Esophagus squamous epithelium (tissue), 5 donors: ENCODE measurements around the gene NPAT. TPM values are rescaled to one million over a fixed set of nuclear protein-coding genes. Genes with fewer than 3 reads are reported as not detected.

Experiments used
- DNase-seq: peaks from one replicate; lab custom pipeline; 2025; lab: John Stamatoyannopoulos, UW
- H3K27ac ChIP-seq, 4 donors: fragments of 200-600 bp; sonication (generic); one replicate each; pipeline ENCODE4 v1.5.1; 2016 to 2019; ENCODE audit warnings: mild to moderate bottlenecking in 1 of 4
- H3K27me3 ChIP-seq, 4 donors: fragments of 200-600 bp; sonication (generic); 1 replicate in 3 of 4; 2 replicates in 1 of 4; pipeline versions ENCODE4 v1.5.1 to v1.6.0; 2017 to 2021; ENCODE audit warnings: antibody characterized with exemption in 1 of 4
- H3K36me3 ChIP-seq, 3 donors: fragments of 200-600 bp; sonication (generic); one replicate each; pipeline ENCODE4 v1.5.1; 2016 to 2019
- H3K4me1 ChIP-seq, 3 donors: fragments of 200-600 bp; sonication (generic); one replicate each; pipeline ENCODE4 v1.5.1; 2017 to 2019
- H3K4me3 ChIP-seq, 4 donors: fragments of 200-600 bp; sonication (generic); 1 replicate in 3 of 4; 2 replicates in 1 of 4; pipeline ENCODE4 v1.5.1; 2016 to 2019; ENCODE audit warnings: mild to moderate bottlenecking in 2 of 4, moderate library complexity in 1 of 4
- H3K9me3 ChIP-seq, 3 donors: fragments of 200-600 bp; sonication (generic); one replicate each; pipeline ENCODE4 v1.5.1; 2016 to 2019
- POLR2A ChIP-seq, 4 donors: fragments of 450-650 bp; IDR thresholded peaks; one replicate each; pipeline ENCODE4 v1.6.1; 2017; ENCODE audit warnings: antibody characterized with exemption in 4 of 4, mild to moderate bottlenecking in 4 of 4, moderate library complexity in 3 of 4
- WGBS, 2 donors: methylation state at CpG; one replicate each; pipeline ENCODE4 v1.1.5; 2018; 5-methylcytosine and 5-hydroxymethylcytosine counted together
- intact Hi-C: fragments of 100-400 bp; cut with DNase I; formaldehyde crosslinking; loops from one replicate; pipeline ENCODE4 v1.15.0; 2022
- total RNA-seq, 4 donors: library from RNA; depleted of rRNA; stranded (reverse); fragments of >200 nt; gene quantifications; one replicate each; pipeline ENCODE4 v1.1.0, GENCODE V29; 2016
- TF ChIP-seq, protein P1 (sequence below), 6 experiments: fragments of 450-650 bp in 4 of 6; fragments of 200-600 bp in 2 of 6; sonication (generic) in 2 of 6; IDR thresholded peaks; one replicate each; pipeline ENCODE4 v1.5.1; 2016 to 2019; ENCODE audit warnings: antibody characterized with exemption in 6 of 6, mild to moderate bottlenecking in 4 of 6, moderate library complexity in 4 of 6
- donor health status: DM: yes; HTN: yes; CAD: no.

NPAT gene
- total RNA-seq, 4 donors from 2014 or later = 8.2 to 15.6 (median 11.7) TPM

DNA sequence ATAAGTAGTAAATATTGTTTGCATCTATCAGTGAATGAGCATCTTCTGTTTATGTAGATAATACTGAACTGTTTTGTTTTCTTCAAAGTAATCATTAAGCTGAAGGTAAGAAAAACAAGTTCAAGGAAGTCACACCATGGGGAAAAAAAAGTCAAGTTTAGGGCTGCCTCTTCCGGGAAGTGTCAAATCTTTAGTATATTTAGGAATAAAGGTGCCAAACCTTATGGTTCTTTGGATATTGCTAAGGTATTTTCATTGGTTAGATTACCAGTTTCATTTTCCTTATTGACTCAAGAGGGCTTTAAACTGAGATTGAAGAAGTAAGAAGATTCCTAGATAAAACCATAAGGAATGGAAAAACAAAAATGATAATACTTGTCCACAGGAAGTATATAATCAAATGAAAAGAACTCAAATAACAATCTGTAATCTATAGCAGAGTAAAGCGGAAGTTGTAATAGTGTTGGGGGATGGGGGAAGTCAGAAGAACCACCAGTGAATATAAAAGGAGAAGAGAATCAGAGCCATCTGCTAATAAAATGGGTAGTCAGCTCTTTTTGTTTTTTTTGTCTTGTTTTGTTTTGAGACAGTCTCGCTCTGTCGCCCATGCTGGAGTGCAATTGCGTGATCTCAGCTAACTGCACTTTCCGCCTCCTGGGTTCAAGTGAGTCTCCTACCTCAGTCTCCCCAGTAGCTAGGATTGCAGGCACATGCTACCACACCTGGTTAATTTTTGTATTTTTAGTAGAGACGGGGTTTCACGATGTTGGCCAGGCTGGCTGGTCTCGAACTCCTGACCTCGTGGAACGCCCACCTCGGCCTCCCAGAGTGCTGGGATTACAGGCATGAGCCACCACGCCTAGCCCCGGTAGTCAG lies 2.7 kb upstream of the NPAT start:
- peak overlapping the region in 3 of 4 donors; percentile 1 to 94 (median 61) for H3K4me3 ChIP-seq
- peaks cover 6 to 59% (median 16%) of the 10 kb centered on the region in 3 donors for H3K4me1 ChIP-seq
- intact Hi-C loops = loop anchor here (10.0 kb wide), 1 partner anchor 420 kb away; no protein-coding TSS in a partner anchor
- 76 to 82% methylated on average over 13 to 14 of the region's 14 CpGs for WGBS, 2 donors
- TF ChIP-seq POLR2A (IDR thresholded peaks at IDR 0.05) = no peak
- H3K9me3 ChIP-seq = no peaks in the 10 kb centered on the region
- no peak for DNase-seq
- peaks cover 0 to 31% (median under 1%) of the 10 kb centered on the region in 3 donors for H3K36me3 ChIP-seq
- peak overlapping the region in 3 of 4 donors; percentile 50 to 98 (median 96) for H3K27ac ChIP-seq
- H3K27me3 ChIP-seq = no peaks in the 10 kb centered on the region

DNA sequence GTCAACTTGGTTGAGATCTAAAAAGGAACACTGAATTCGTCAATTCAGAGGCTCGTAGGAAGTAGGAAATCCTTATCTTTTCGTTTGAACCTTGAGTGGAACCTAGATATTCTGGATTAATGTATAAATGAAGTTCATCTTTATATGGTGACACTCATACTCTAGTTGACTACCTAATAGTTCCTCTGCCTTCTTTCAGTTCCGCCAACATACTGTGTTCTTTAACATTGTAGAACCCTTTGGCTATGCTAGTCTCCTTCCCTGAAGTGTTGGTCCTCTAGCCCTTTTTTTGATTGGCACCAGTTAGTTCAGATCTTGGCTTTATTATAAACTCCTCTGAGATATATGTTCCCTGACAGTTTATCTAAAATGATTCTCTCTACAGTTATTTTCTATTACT lies 1.9 kb upstream of the NPAT start:
- Histone ChIP-seq H3K9me3 (no peaks in the 10 kb centered on the region), H3K27me3 (no peaks in the 10 kb centered on the region), H3K27ac (peak overlapping the region; percentile 95 to 98 (median 97)), H3K4me3 (peak overlapping the region in 3 of 4 donors; percentile 61 to 94 (median 77)), H3K4me1 (peaks cover 6 to 66% (median 18%) of the 10 kb centered on the region in 3 donors), H3K36me3 (peaks cover 0 to 24% (median 0%) of the 10 kb centered on the region in 3 donors)
- no peak for DNase-seq
- intact Hi-C loops = loop anchor here (10.0 kb wide), 1 partner anchor 420 kb away; no protein-coding TSS in a partner anchor
- TF ChIP-seq, protein P1, sequence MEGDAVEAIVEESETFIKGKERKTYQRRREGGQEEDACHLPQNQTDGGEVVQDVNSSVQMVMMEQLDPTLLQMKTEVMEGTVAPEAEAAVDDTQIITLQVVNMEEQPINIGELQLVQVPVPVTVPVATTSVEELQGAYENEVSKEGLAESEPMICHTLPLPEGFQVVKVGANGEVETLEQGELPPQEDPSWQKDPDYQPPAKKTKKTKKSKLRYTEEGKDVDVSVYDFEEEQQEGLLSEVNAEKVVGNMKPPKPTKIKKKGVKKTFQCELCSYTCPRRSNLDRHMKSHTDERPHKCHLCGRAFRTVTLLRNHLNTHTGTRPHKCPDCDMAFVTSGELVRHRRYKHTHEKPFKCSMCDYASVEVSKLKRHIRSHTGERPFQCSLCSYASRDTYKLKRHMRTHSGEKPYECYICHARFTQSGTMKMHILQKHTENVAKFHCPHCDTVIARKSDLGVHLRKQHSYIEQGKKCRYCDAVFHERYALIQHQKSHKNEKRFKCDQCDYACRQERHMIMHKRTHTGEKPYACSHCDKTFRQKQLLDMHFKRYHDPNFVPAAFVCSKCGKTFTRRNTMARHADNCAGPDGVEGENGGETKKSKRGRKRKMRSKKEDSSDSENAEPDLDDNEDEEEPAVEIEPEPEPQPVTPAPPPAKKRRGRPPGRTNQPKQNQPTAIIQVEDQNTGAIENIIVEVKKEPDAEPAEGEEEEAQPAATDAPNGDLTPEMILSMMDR (IDR thresholded peaks at IDR 0.05) = no peak
- TF ChIP-seq POLR2A (IDR thresholded peaks at IDR 0.05) = no peak
- 54 to 63% methylated on average over 4 of the region's 4 CpGs for WGBS, 2 donors

DNA sequence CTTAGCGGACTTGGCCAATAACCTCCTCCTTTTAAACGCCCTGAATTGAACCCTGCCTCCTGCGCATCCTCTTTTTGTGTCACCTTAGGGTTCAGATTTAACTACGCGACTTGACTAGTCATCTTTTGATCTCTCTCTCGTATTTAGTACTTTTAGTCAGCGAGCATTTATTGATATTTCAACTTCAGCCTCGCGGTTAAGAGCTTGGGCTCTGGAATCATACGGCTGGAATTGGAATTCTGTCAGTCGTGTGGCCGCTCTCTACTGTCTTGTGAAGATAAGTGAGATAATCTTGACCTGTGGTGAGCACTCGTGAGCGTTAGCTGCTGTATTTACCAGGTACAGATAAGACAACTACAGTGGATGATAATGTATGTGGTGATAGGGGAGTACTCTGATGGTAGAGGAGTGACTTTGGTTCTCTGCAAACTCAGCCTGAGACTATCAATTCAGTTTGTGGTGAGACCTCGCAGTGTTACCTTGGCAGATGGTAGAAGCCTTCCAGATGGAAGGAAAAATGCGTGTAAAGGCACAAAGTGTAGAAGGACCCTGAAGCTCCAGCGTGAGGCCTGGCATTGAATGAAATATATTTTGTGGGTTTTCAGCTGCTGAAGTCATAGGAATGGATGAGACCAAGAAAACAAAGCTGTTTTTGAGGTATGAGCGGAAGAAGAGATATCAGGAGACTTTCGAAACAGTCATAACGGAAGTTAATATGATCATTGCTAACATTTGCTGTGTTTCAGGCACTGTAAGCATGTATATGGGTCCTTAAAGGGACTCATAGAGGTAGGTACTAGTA lies 1.1 kb upstream of the NPAT start:
- Histone ChIP-seq H3K27ac (peak overlapping the region; percentile 95 to 98 (median 97)), H3K4me1 (peaks cover 6 to 72% (median 18%) of the 10 kb centered on the region in 3 donors), H3K9me3 (no peaks in the 10 kb centered on the region), H3K36me3 (peaks cover 0 to 15% (median 0%) of the 10 kb centered on the region in 3 donors), H3K27me3 (no peaks in the 10 kb centered on the region), H3K4me3 (peak overlapping the region; percentile 61 to 94 (median 70))
- WGBS, 2 donors = 7 to 8% methylated on average over 20 of the region's 20 CpGs
- DNase-seq = no peak
- TF ChIP-seq, protein P1 (IDR thresholded peaks at IDR 0.05) = no peak
- TF ChIP-seq POLR2A (IDR thresholded peaks at IDR 0.05) = peak in 1 of 4 donors; percentile 16
- intact Hi-C loops = loop anchor here (10.0 kb wide), 1 partner anchor 421 kb away; no protein-coding TSS in a partner anchor

DNA sequence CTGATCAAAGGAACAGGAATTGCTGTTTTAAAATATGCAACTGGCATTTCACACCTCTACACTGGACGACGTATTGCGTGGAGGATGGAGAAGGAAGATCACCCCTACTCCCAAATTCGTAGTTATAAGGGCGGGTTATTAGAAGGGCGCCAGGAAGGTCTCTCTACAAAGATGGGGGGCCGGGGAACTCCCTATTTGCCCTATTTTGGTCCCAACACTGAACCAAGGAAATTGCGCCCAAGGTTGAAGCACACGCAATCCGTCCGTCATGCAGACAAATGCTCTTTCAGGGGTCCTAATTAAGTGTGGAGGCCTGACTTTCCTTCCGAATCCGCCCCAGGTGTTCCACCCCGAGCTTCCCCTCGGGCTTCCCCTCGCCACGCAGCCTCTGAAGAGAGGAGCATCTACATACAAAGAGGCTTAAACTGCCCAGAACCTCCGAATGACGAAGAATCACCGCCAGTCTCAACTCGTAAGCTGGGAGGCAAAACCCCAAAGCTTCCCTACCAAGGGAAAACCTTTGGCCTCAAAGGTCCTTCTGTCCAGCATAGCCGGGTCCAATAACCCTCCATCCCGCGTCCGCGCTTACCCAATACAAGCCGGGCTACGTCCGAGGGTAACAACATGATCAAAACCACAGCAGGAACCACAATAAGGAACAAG lies 396 bp downstream of the NPAT start:
- no peaks in the 10 kb centered on the region for H3K27me3 ChIP-seq
- H3K36me3 ChIP-seq = peaks cover 0 to 2% (median 0%) of the 10 kb centered on the region in 3 donors
- no peak for DNase-seq
- 1% methylated on average over 17 to 24 of the region's 29 CpGs for WGBS, 2 donors
- no peak for TF ChIP-seq POLR2A (IDR thresholded peaks at IDR 0.05)
- TF ChIP-seq, protein P1 (IDR thresholded peaks at IDR 0.05) = no peak
- H3K9me3 ChIP-seq = no peaks in the 10 kb centered on the region
- intact Hi-C loops = loop anchor here (10.0 kb wide), 1 partner anchor 423 kb away; no protein-coding TSS in a partner anchor
- H3K4me3 ChIP-seq = peak overlapping the region; percentile 61 to 94 (median 70)
- H3K27ac ChIP-seq = peak overlapping the region; percentile 95 to 98 (median 97)
- peaks cover 6 to 70% (median 18%) of the 10 kb centered on the region in 3 donors for H3K4me1 ChIP-seq

DNA sequence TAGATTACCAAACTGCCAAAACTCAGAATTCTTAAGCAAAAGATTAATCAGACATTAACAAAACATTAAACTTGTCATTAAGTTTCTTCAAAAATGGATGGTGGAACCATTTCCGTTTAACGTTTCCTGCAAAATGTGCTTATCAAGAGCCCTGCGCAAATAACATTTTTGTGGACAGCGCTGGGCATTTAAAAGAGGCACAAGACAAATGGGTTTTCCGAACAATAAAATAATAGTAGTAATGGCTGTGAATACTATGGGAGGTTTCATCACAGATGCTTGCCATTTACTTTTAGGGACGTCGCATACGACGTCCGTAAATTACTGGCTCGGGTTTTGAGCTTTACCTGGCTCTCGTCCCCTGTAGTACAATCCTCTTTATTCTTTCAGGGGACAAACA lies 1.1 kb downstream of the NPAT start:
- Histone ChIP-seq H3K4me1 (peaks cover 6 to 63% (median 18%) of the 10 kb centered on the region in 3 donors), H3K27me3 (no peaks in the 10 kb centered on the region), H3K9me3 (no peaks in the 10 kb centered on the region), H3K36me3 (no peaks in the 10 kb centered on the region), H3K4me3 (peak overlapping the region; percentile 61 to 94 (median 70)), H3K27ac (peak overlapping the region; percentile 95 to 98 (median 97))
- WGBS, 2 donors = 0% methylated on average over 12 of the region's 12 CpGs
- DNase-seq = no peak
- no peak for TF ChIP-seq POLR2A (IDR thresholded peaks at IDR 0.05)
- TF ChIP-seq, protein P1 (IDR thresholded peaks at IDR 0.05) = no peak
- intact Hi-C loops = loop anchor here (10.0 kb wide), 1 partner anchor 423 kb away; no protein-coding TSS in a partner anchor
